Measurements from ENCODE around the gene SMYD3.
"Not testable (repeated sequence)": the region's sequence is repeated elsewhere in the genome, so short reads cannot be mapped to it uniquely, and the experiment has no call there.

Gene SMYD3

DNA sequence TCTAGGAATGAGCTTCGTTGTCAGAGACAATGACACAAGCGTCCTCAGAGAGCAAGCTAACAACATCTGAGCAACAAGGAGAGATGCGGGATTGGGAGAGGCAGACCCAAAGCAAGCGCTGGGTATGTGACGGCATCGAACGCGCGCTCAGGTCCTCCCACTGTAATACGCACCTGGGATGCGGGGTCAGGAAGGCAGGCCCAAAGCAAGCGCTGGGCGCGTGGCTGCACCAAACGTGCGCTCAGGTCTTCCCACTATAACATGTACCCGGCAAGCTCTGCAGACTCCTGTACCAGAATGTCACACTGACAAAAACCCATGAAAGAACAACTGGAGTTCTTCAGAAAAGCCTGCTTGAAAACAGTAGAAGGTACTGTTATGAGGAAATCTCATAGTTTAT lies 653.8 kb downstream of the SMYD3 start:
- DNase-seq: no peak

DNA sequence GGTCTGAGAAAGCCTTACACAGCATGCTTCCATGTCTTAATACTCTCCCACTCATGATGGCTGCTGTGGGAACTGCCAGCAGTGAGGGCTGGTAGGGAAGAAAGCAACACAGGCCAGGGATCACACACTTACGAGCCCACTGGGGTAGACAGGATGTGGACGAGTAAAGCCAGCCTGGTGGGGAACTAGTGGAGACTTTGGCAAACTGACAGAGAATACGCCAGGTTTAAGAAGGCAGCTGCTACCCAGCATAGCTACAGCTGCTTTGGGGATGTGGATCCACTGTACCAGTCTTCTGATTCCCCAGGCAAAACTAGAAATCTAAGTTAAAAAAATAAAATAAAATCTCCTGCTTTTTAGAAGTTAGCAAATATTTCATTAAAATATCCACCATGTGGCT lies 664.0 kb downstream of the SMYD3 start:
- DNase-seq: no peak

DNA sequence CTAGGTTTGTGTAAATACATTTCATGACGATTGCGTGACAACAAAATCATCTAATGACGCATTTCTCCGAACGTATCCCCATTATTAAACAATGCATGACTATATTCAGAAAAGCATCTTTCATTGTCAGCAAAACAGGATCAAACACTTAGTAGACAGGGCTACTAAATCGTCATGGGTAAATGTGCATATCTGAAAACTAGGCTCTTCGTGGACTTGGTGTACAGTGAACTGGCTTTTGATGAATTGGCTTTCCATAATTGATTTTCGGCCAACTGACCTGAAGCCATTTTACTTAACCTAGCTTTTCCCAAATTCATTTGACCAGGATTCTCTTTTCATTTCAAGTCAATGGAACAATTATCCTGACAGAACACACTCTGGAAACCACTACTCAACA lies 665.0 kb downstream of the SMYD3 start:
- no peak for DNase-seq

GRCh38 chr1:245840971-245841370 lies 666.1 kb downstream of the SMYD3 start:
- no peak for DNase-seq

DNA sequence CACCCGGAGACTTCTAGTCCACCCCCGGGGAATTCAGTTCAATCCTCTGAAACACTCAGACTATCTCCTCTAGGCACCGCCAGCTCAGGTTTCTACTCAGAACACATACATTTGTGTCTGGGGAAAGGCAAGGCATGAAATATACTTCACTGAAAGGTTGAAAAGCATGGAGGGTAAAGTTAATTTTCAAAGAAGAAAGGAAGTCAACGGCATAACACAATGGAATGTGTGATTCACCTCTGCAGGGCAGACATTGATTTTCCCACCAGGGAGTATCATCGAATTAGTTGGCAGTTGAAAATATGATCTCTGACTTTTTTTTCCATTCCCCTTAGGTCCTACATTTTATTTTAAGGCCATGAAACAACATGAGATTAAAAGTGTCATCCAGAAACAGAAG lies 669.4 kb downstream of the SMYD3 start:
- no peak for DNase-seq

DNA sequence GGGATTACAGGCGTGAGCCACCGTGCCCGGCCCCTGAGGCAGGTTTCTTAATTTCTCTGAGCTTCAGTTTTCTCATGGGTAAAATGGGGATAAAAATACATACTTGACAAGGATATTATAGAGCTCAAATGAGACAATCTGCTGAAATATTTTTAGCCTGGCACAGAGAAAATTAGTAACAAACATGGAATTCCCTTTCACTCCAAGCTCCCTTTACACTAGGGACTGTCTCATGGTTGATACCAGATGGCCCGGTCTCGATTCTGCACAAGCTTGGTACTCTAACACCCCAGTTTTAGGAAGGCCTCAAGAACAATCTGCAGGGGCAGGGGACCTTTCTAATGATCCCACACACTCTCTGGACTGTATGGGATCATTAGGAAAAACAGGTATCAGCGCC lies 671.7 kb downstream of the SMYD3 start:
- no peak for DNase-seq

DNA sequence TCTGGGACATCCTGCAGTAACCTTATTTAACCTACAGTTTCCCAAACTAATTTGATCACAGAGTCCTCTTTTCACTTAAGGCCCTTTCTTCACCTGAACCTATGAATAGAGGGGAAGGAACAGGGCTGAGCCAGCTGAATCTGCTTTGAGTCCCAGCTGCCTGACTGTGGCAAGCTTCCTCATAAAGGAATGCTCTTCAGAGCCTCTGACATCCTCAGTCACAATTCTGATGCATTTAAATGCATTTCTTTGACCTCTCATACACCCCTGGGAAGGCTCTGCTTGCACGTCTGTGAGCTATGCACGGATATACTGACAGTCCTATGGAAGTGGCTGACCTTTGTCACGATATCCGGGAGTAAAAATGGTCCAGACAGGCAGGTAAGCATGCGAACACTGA lies 673.1 kb downstream of the SMYD3 start:
- no peak for DNase-seq

DNA sequence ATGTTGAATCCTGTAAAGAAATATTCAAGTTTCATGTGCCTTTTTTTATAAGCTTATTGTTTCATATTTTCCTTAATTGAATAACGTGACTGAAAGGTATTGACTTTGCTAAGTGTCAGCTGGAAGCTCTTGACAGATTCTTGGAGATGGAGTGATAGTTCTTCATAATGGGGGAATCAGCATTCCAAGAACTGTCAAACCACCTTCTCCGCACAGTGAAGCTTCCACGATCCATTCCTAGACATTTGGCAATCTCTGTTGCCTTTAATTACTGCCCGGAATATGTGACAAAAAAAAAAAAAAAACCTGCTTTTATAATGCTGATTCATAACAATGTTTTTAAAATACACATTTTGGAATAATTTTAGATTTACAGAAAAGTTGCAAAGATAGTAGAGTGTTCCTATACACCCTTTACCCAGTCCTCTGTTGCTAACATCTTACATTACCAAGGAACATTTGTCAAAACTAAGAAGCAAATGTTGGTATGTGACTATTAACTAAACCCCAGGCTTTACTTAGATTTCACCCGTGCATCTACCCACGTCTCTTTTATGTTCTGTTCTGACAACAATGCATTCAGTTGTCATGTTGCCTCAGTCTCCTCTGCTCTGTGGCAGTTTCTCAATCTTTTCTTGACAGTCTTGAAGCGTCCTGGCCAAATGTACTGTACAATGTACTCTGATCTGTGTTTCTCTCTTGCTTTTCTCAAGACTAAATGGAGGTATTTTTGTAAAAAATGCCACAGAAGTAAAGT lies 674.1 kb downstream of the SMYD3 start:
- no peak for DNase-seq

- no peak for DNase-seq
These were observed 675.6 kb downstream of the SMYD3 start for GRCh38 chr1:245831518-245831917.

- DNase-seq: no peak
These were observed 677.3 kb downstream of the SMYD3 start for GRCh38 chr1:245829826-245830225.

DNA sequence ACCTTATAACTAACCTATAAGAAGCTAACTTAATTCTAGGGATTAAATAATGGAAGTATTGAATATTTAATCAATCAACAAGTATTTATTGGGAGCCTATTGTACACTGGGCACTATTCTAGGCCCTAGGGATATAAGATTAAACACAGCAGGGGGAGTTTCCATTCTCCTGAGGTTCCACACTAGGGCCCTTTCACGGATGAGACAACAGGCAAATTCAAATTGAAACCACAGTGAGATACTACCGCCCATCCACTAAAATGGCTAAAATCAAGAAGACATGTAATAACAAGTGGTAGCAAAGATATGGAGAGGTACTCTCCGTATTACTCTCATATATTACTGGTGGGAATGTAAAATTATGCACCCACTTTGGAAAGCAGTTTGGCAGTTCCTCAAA lies 677.9 kb downstream of the SMYD3 start:
- DNase-seq: no peak

DNA sequence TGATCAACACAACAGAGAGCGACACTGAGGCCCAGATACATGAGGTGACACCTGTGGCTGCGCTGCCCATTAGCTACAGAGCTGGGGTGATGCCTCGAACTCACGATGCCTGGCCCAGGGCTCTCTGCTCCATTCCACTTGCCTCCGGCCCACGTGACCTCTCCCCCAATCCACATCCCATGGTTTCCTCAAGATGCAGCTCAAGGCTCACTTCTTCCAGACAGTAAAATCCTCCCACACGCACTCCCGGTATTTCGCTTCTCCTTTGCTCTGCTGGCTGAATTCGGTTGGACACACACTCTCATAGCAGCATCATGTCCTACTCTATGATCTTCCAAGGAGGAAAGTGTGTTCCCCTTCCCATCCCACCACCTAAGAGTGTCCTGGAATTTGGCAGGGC lies 679.8 kb downstream of the SMYD3 start:
- DNase-seq: no peak

- no peak for DNase-seq
These were observed 681.8 kb downstream of the SMYD3 start for GRCh38 chr1:245825128-245825901.

DNA sequence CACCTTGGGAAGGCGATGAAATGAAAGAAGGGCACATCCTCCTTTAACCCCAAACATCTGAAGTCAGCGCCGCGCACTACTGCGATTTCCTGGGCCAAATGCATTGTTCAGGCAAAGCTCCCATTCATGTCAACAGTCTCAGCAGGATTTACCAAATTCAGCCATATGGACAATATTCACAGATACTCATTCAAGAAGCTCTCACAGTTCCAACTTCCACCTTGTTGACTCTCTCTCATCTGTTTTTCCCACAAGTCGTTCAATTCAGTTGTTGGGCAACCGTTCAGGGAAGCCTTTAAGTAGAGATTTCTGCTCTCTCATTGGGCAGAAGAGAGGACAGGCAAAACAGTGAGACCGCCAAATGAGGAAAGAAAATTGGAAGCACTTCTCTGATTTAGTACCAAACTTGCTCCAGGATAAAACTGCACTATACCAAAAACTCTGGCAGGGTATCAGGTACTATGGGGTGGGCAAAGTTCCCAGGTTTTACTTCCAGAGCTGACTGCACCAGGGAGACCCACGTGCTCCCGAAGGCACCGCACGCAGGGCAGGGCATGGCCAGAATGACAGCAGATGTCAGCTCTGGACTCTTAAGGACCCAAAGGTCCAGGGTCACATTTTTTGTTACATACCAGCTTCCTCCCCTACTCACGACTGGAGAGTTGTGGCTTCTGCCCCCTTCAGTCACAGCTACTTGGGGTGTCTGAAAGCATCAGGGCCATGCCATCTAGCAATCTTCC lies 683.5 kb downstream of the SMYD3 start:
- DNase-seq: no peak

- no peak for DNase-seq
These were observed 684.1 kb downstream of the SMYD3 start for GRCh38 chr1:245822996-245823395.

DNA sequence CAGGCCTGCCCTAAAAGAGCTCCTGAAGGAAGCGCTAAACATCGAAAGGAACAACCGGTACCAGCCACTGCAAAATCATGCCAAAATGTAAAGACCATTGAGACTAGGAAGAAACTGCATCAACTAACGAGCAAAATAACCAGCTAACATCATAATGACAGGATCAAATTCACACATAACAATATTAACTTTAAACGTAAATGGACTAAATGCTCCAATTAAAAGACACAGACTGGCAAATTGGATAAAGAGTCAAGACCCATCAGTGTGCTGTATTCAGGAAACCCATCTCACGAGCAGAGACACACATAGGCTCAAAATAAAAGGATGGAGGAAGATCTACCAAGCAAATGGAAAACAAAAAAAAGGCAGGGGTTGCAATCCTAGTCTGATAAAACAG lies 688.7 kb downstream of the SMYD3 start:
- not testable (repeated sequence) for DNase-seq

GRCh38 chr1:245816496-245816895 lies 690.6 kb downstream of the SMYD3 start:
- DNase-seq: not testable (repeated sequence)

- DNase-seq: no peak
These were observed 692.4 kb downstream of the SMYD3 start for GRCh38 chr1:245814651-245815050.

DNA sequence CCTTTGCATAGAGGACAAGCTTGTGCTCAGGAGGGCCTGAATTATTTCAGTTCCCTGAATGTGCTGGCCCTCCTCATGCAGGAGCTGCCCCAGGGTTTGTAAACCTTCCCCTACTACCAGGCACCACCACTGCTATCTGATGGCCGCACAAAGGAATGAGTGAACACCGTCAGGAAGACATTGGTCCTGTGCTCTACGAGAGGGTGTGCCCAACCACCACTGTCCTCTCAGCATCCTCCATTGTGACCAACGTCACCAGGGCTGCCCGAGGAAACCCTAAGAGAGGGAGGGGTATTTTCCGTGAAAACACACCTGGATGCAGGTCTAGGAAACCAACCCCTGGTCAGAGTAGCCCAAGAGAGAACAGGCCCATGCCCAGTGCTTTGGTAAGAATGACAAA lies 694.8 kb downstream of the SMYD3 start:
- no peak for DNase-seq

- peak; percentile 79 for DNase-seq
These were observed 696.2 kb downstream of the SMYD3 start for GRCh38 chr1:245810789-245811337.

GRCh38 chr1:245810181-245810769 lies 696.8 kb downstream of the SMYD3 start:
- DNase-seq: no peak

DNA sequence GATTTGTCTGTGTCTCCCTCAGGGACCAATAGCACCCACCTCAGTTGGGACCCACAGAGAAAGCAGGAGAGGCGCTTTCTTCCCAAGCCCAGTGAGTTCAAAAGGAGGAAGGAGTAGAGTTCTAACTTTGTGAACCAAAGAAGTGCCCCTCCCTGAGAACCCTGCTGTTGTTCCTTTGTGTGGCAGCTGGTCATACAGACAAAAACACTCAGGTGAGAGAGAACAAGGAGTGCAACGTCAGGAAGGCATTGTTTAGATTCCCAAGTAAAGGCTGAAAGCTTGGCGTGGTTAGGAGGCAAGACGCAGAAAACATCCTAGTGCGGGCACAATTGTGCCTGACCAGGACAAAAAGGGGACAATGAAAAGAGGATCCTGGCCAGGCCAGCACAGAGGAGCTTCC lies 697.7 kb downstream of the SMYD3 start:
- DNase-seq: no peak

Data from NCI-H345 (cell line).